ENCODE measurements around the gene ADCY3. TPM values are rescaled to one million over a fixed set of nuclear protein-coding genes. Genes with fewer than 3 reads are reported as not detected.
A peak's percentile ranks its signal among the peaks of the same experiment; 100 is the strongest.

ADCY3 gene
- total and polyA plus RNA-seq, 2 of the 4 experiments (the other 2 are of a cell fraction) = 17.4 to 46.1 TPM

DNA sequence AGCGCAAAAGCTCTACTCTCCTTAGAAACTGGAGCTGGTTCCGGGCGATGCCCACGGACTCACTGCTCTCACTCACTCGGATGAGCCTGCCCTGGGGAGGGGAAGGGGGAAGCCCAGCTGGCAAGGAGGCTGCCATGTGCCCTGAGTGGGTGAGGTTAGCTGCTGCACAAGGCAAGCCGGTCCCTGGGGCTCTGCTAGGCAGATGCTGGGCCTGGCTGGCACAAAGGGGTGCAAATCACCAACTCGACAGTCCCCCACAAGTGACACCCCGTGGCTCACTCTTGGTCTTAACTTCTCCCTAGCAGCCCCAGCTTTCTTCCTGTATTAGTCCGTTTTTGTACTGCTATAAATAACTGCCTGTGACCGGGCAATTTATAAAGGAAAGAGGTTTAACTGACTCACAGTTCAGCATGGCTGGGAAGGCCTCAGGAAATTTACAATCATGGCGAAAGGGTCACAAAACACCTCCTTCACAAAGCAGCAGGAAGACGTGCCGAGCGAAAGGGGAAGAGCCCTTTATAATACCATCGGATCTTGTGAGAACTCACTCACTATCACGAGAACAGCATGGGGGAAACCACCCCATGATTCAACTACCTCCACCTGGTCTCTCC is 33.2 kb downstream of the ADCY3 start:
- Histone ChIP-seq H3K9me3 (ENCODE audit: control insufficient read depth, insufficient read depth, low read length) (no peaks in the 10 kb centered on the region; the same call in 1 of the 2 replicates), H2BK5ac (ENCODE audit: low read depth, low read length, poor library complexity, severe bottlenecking) (peak overlapping the region; percentile 45), H2AK5ac (ENCODE audit: low read depth, low read length) (peak overlapping the region; percentile 74), H2BK120ac (ENCODE audit: low read depth, low read length) (peak overlapping the region; percentile 53), H3K4me2 (ENCODE audit: low read depth, low read length) (peak overlapping the region; percentile 59; the same call in 1 of the 2 replicates), H3K18ac (ENCODE audit: low read depth, low read length) (peak overlapping the region; percentile 60), H3K56ac (ENCODE audit: extremely low read depth, insufficient read depth, low read length) (no peak overlapping the region), H3K27ac (ENCODE audit: insufficient read depth, low read length) (peak overlapping the region; percentile 83), H4K91ac (ENCODE audit: insufficient read depth, low read depth, low read length) (peak overlapping the region; percentile 50; the same call in 1 of the 2 replicates), H3K36me3 (ENCODE audit: control insufficient read depth, insufficient read depth, low read length) (no peaks in the 10 kb centered on the region), H3K9me1 (ENCODE audit: insufficient read depth, low read length) (peaks cover 21% of the 10 kb centered on the region; the same call in 1 of the 2 replicates), H4K20me1 (ENCODE audit: insufficient read depth, low read length) (peaks cover 5% of the 10 kb centered on the region; the same call in 1 of the 2 replicates), H2AK9ac (replicated peaks; ENCODE audit: low read depth, low read length, poor library complexity) (peak overlapping the region; percentile 79), H3K23ac (ENCODE audit: low read depth, low read length) (peak overlapping the region; percentile 76; the same call in 1 of the 2 replicates), H3K4me1 (ENCODE audit: control insufficient read depth, insufficient read depth, low read length) (peaks cover 26% of the 10 kb centered on the region), H2BK20ac (ENCODE audit: low read depth, low read length) (peak overlapping the region; percentile 73), H3K4ac (ENCODE audit: low read depth, low read length) (peak overlapping the region; percentile 67), H3K14ac (replicated peaks; ENCODE audit: low read depth, low read length) (peak overlapping the region; percentile 42), H3K9ac (ENCODE audit: low read depth, low read length) (peak overlapping the region; percentile 29; the same call in 1 of the 2 replicates), H4K8ac (ENCODE audit: low read depth in 2 of 2, low read length in 2 of 2) (peak overlapping the region; percentile 16 to 87), H3K79me1 (ENCODE audit: low read depth in 1 of 2, low read length in 2 of 2) (peaks cover 3 to 46% of the 10 kb centered on the region in 2 experiments; a peak in 3 of 4 replicates), H3K4me3 (ENCODE audit: insufficient read depth, low read depth, low read length) (no peak overlapping the region), H4K5ac (ENCODE audit: low read depth, low read length) (peak overlapping the region; percentile 43), H2AFZ (replicated peaks; ENCODE audit: low read length, poor library complexity) (peak overlapping the region; percentile 83), H2BK15ac (ENCODE audit: low read depth, low read length) (peak overlapping the region; percentile 85; the same call in 1 of the 3 replicates), H3K27me3 (ENCODE audit: control insufficient read depth, insufficient read depth, low read length) (no peaks in the 10 kb centered on the region)
- no CpG with 5 or more reads among the region's 16 CpGs for WGBS, 2 experiments (ENCODE audit: extremely low coverage in 2 of 2, insufficient read length in 1 of 2)
- dilution Hi-C loops (cut with HindIII; ENCODE audit: low sequenced_read_pairs, unreplicated experiment) (no loop called here), in situ Hi-C loops (cut with MboI; ENCODE audit: low sequenced_read_pairs) (no loop called here), intact Hi-C loops (cut with micrococcal nuclease) (no loop called here)
- peak; percentile 51 for DNase-seq
- POLR2A ChIA-PET (ENCODE audit: unreplicated experiment) = no interaction called here
- CTCF ChIA-PET = no interaction called here
- ATAC-seq (ENCODE audit: low read depth) = peak; percentile 37
- no TSS peak for BruUV-seq (replicated peaks)
- no peak for TF ChIP-seq POLR2A (IDR thresholded peaks at IDR 0.05; ENCODE audit: low read depth, low read length)
- TF ChIP-seq, protein P1, sequence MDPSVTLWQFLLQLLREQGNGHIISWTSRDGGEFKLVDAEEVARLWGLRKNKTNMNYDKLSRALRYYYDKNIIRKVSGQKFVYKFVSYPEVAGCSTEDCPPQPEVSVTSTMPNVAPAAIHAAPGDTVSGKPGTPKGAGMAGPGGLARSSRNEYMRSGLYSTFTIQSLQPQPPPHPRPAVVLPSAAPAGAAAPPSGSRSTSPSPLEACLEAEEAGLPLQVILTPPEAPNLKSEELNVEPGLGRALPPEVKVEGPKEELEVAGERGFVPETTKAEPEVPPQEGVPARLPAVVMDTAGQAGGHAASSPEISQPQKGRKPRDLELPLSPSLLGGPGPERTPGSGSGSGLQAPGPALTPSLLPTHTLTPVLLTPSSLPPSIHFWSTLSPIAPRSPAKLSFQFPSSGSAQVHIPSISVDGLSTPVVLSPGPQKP (IDR thresholded peaks at IDR 0.05; ENCODE audit: borderline replicate concordance, low read depth, low read length) = no peak
- no peak for TF ChIP-seq CTCF (conservative IDR thresholded peaks at IDR 0.05; ENCODE audit: low read depth, low read length)
- TF ChIP-seq NFE2L2 (IDR thresholded peaks at IDR 0.05; ENCODE audit: low read depth, low read length) = no peak
- TF ChIP-seq RCOR1 (IDR thresholded peaks at IDR 0.05; ENCODE audit: insufficient replicate concordance, low read length) = no peak
- no peak for TF ChIP-seq BHLHE40 (IDR thresholded peaks at IDR 0.05; ENCODE audit: low read depth, low read length)
- TF ChIP-seq, protein P2, sequence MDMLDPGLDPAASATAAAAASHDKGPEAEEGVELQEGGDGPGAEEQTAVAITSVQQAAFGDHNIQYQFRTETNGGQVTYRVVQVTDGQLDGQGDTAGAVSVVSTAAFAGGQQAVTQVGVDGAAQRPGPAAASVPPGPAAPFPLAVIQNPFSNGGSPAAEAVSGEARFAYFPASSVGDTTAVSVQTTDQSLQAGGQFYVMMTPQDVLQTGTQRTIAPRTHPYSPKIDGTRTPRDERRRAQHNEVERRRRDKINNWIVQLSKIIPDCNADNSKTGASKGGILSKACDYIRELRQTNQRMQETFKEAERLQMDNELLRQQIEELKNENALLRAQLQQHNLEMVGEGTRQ (IDR thresholded peaks at IDR 0.05; ENCODE audit: low read depth, low read length) = no peak
- TF ChIP-seq MXI1 (IDR thresholded peaks at IDR 0.05; ENCODE audit: borderline replicate concordance, low read depth, low read length) = no peak
- TF ChIP-seq RAD21 (IDR thresholded peaks at IDR 0.05; ENCODE audit: low read length) = no peak

Data from IMR-90 (cell line).